ENCODE measurements around the gene ITGAD. TPM values are rescaled to one million over a fixed set of nuclear protein-coding genes. Genes with fewer than 3 reads are reported as not detected.

The ITGAD gene
- total RNA-seq, 1 donor from 2014 or later, result not detected

- Mint-ChIP-seq H3K27ac (ENCODE audit: unreplicated experiment) (peak overlapping the region; percentile 62), H3K27me3 (ENCODE audit: low read depth) (peaks cover 10% of the 10 kb centered on the region), H3K36me3 (ENCODE audit: low read depth) (no peaks in the 10 kb centered on the region), H3K4me3 (no peak overlapping the region), H3K9me3 (no peaks in the 10 kb centered on the region), H3K4me1 (peaks cover 12% of the 10 kb centered on the region)
- no peak for DNase-seq (ENCODE audit: low read depth, low spot score)
- no peak for TF ChIP-seq CTCF (conservative IDR thresholded peaks at IDR 0.05)
Observed at GRCh38 chr16:31467151-31467773, 74.1 kb downstream of the ITGAD start.

DNA sequence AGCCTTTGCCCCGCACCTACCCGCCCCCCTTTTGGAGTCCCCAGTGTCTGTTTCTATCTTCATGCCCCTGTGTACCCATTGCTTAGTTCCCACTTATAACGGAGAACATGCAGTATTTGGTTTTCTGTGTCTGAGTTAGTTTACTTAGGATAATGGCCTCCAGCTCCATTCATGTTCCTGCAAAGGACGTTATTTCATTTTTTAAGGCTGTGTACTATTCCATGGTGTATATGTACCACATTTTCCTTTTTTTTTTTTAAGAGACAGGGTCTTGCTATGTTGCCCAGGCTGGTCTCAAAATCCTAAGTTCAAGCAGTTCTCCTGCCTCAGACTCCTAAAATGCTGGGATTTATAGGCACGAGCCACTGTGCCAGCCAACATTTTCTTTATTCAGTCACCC lies 74.7 kb downstream of the ITGAD start:
- Mint-ChIP-seq H3K4me3 (no peak overlapping the region), H3K27me3 (ENCODE audit: low read depth) (peaks cover 16% of the 10 kb centered on the region), H3K27ac (ENCODE audit: unreplicated experiment) (no peak overlapping the region), H3K4me1 (peaks cover 18% of the 10 kb centered on the region), H3K9me3 (no peaks in the 10 kb centered on the region), H3K36me3 (ENCODE audit: low read depth) (no peaks in the 10 kb centered on the region)
- no peak for TF ChIP-seq CTCF (conservative IDR thresholded peaks at IDR 0.05)
- DNase-seq (ENCODE audit: low read depth, low spot score), result no peak

GRCh38 chr16:31470615-31471014 lies 77.5 kb downstream of the ITGAD start:
- peaks cover 43% of the 10 kb centered on the region for H3K27me3 Mint-ChIP-seq (ENCODE audit: low read depth)
- peak overlapping the region; percentile 46 for H3K4me3 Mint-ChIP-seq
- DNase-seq (ENCODE audit: low read depth, low spot score), result no peak
- no peak for TF ChIP-seq CTCF (conservative IDR thresholded peaks at IDR 0.05)
- no peak overlapping the region for H3K27ac Mint-ChIP-seq (ENCODE audit: unreplicated experiment)
- peaks cover 20% of the 10 kb centered on the region for H3K4me1 Mint-ChIP-seq
- no peaks in the 10 kb centered on the region for H3K9me3 Mint-ChIP-seq
- no peaks in the 10 kb centered on the region for H3K36me3 Mint-ChIP-seq (ENCODE audit: low read depth)

DNA sequence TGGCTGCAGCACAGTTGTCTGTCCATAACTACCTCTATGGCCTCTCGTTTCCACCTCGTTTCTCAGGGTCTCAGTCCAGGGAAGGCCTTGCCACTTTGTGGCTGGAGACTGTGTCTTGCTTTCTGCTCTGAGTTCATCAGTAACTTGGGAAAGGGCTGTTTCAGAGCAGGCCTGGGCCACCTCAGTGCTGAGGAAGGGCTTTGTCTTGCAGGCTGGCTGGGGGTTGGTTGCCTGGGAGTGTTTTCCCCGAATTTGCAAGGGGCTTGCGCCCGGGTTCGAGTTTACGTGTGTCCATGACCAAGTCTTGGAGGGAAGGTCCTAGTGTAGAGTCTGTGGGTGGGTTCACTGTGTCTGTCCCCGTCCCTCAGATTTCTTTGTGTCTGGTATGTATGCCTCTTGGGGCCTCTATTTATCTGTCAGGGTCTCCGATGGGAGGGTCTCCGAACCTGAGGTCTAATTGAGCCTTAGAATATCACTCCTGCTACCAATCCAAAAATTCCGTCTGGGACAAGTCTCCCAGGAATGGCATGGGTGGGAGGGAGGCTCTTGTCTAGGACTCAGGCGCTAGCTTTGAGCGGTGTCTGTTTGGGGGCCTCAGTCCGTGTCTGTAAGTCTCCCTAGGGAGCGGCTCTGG lies 78.2 kb downstream of the ITGAD start:
- Mint-ChIP-seq H3K4me3 (peak overlapping the region; percentile 73), H3K27me3 (ENCODE audit: low read depth) (peaks cover 50% of the 10 kb centered on the region), H3K9me3 (no peaks in the 10 kb centered on the region), H3K27ac (ENCODE audit: unreplicated experiment) (no peak overlapping the region), H3K36me3 (ENCODE audit: low read depth) (no peaks in the 10 kb centered on the region), H3K4me1 (peaks cover 23% of the 10 kb centered on the region)
- no peak for TF ChIP-seq CTCF (conservative IDR thresholded peaks at IDR 0.05)
- DNase-seq (ENCODE audit: low read depth, low spot score), result no peak

- H3K4me3 Mint-ChIP-seq, result peak within 1 kb of the TSS; percentile 87
- peaks cover 26% of the 10 kb centered on the region for H3K4me1 Mint-ChIP-seq
- H3K27me3 Mint-ChIP-seq (ENCODE audit: low read depth), result peaks cover 56% of the 10 kb centered on the region
- peak within 1 kb of the TSS; percentile 62 for H3K27ac Mint-ChIP-seq (ENCODE audit: unreplicated experiment)
- TF ChIP-seq CTCF (conservative IDR thresholded peaks at IDR 0.05), result no peak
- no peak for DNase-seq (ENCODE audit: low read depth, low spot score)
- H3K36me3 Mint-ChIP-seq (ENCODE audit: low read depth), result no peaks in the 10 kb centered on the region
- no peaks in the 10 kb centered on the region for H3K9me3 Mint-ChIP-seq
Observed at GRCh38 chr16:31471875-31472708, 79.0 kb downstream of the ITGAD start, which contains the start of gene TGFB1I1. Gene TGFB1I1, plus strand, starts transcription at chr16:31472152. Its CDS starts 37 bp downstream, at chr16:31472189.
